ENCODE measurements around the gene NETO2.

DNA sequence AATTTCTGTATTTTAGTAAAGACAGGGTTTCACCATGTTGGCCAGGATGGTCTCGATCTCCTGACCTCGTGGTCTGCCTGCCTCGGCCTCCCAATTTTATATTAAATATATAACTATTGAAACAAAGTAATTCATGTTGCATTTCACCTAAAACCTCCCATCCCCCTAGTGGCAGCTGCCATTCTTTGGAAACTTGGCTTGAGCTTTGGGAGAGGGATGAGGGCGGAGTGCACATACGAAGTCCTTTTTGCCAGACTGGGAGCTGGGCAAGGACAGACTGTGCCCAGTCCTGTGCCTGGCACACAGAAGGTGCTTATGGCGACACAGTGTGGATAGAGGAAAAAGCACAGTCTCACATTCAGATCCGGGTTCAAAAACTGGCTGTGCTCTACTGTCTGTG lies 83.8 kb downstream of the NETO2 start:
- TF ChIP-seq, protein P1, sequence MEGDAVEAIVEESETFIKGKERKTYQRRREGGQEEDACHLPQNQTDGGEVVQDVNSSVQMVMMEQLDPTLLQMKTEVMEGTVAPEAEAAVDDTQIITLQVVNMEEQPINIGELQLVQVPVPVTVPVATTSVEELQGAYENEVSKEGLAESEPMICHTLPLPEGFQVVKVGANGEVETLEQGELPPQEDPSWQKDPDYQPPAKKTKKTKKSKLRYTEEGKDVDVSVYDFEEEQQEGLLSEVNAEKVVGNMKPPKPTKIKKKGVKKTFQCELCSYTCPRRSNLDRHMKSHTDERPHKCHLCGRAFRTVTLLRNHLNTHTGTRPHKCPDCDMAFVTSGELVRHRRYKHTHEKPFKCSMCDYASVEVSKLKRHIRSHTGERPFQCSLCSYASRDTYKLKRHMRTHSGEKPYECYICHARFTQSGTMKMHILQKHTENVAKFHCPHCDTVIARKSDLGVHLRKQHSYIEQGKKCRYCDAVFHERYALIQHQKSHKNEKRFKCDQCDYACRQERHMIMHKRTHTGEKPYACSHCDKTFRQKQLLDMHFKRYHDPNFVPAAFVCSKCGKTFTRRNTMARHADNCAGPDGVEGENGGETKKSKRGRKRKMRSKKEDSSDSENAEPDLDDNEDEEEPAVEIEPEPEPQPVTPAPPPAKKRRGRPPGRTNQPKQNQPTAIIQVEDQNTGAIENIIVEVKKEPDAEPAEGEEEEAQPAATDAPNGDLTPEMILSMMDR (conservative IDR thresholded peaks at IDR 0.05 in 1 of 2, IDR thresholded peaks at IDR 0.05 in 1 of 2; ENCODE audit: extremely low read depth in 1 of 2, insufficient read depth in 1 of 2, low read depth in 1 of 2, low read length in 2 of 2): no peak
- TF ChIP-seq EZH2 (IDR thresholded peaks at IDR 0.05; ENCODE audit: borderline replicate concordance, low read length): no peak
